H1 (cell line): ENCODE measurements around the gene CRACDL. TPM values are rescaled to one million over a fixed set of nuclear protein-coding genes. Genes with fewer than 3 reads are reported as not detected.

Experiments used
- CTCF ChIA-PET: fragments of 300-600 bp; sonication (Branson Sonifier 250); formaldehyde crosslinking; loops from one replicate; lab custom pipeline; 2021; ENCODE audit not compliant: partially characterized antibody; lab: Charles Lee
- POLR2A ChIA-PET: fragments of 300-600 bp; sonication (Branson Sonifier 250); formaldehyde crosslinking; loops from one replicate; lab custom pipeline; 2021; ENCODE audit warnings: inconsistent platforms; ENCODE audit not compliant: partially characterized antibody; lab: Charles Lee
- DNase-seq, 2 experiments: peaks; one replicate each; pipeline versions ENCODE4 v3.0.0 to v3.0.0-alpha.2; 2010 to 2022; ENCODE audit warnings: low spot score in 2 of 2, low read depth in 1 of 2, mixed read lengths in 1 of 2
- FAIRE-seq: peaks from 2 replicates; lab custom pipeline; 2011; peaks lifted over from hg19 to GRCh38; lab: Jason Lieb, UNC
- H2AFZ ChIP-seq: 2 replicates; pipeline ENCODE4 v1.8.1; 2012; ENCODE audit warnings: low read length, inconsistent platforms
- H2AK5ac ChIP-seq: 2 replicates; pipeline ENCODE4 v1.6.1; 2013; ENCODE audit warnings: low read depth, low read length
- H2BK120ac ChIP-seq: replicated peaks from 2 replicates; pipeline ENCODE3; 2013; ENCODE audit warnings: low read depth, low read length, inconsistent platforms
- H2BK12ac ChIP-seq: 2 replicates; pipeline ENCODE4 v1.6.1; 2013; ENCODE audit warnings: low read depth, low read length
- H2BK15ac ChIP-seq: 2 replicates; pipeline ENCODE4 v1.6.1; 2013; ENCODE audit warnings: low read length
- H2BK20ac ChIP-seq: 2 replicates; pipeline ENCODE4 v1.6.1; 2013; ENCODE audit warnings: low read length
- H2BK5ac ChIP-seq: 2 replicates; pipeline ENCODE4 v1.6.1; 2013; ENCODE audit warnings: low read depth, low read length
- H3K14ac ChIP-seq: 2 replicates; pipeline ENCODE4 v1.6.1; 2013; ENCODE audit warnings: inconsistent platforms; ENCODE audit not compliant: insufficient read length
- H3K18ac ChIP-seq: 2 replicates; pipeline ENCODE4 v1.6.1; 2013; ENCODE audit warnings: low read length; ENCODE audit errors: extremely low read depth
- H3K23ac ChIP-seq: 2 replicates; pipeline ENCODE4 v1.6.1; 2013; ENCODE audit warnings: inconsistent platforms; ENCODE audit not compliant: insufficient read length
- H3K23me2 ChIP-seq: 2 replicates; pipeline ENCODE4 v1.6.1; 2013; ENCODE audit warnings: low read depth, low read length
- H3K27ac ChIP-seq: 2 replicates; pipeline ENCODE4 v1.6.1; 2011; ENCODE audit warnings: low read depth, low read length, inconsistent platforms
- H3K27me3 ChIP-seq, 4 experiments: replicated peaks in 1 of 4; 1 replicate in 1 of 4; 2 replicates in 3 of 4; pipeline versions ENCODE4 v1.6.1 to v1.8.1; 2011 to 2013; ENCODE audit warnings: low read length in 3 of 4, mild to moderate bottlenecking in 3 of 4, inconsistent platforms in 2 of 4, mixed read lengths in 2 of 4, moderate library complexity in 1 of 4; ENCODE audit not compliant: control insufficient read depth in 3 of 4, insufficient read depth in 3 of 4; ENCODE audit errors: extremely low read depth in 1 of 4
- H3K36me3 ChIP-seq, 4 experiments: 2 replicates each; pipeline versions ENCODE4 v1.6.1 to v1.8.1; 2011 to 2013; ENCODE audit warnings: mild to moderate bottlenecking in 4 of 4, low read length in 3 of 4, moderate library complexity in 2 of 4, control low read depth in 1 of 4, inconsistent platforms in 1 of 4; ENCODE audit not compliant: insufficient read depth in 4 of 4, control insufficient read depth in 2 of 4
- H3K4ac ChIP-seq: replicated peaks from 2 replicates; pipeline ENCODE3; 2013; ENCODE audit warnings: low read length, low read depth, mixed read lengths, inconsistent platforms; ENCODE audit not compliant: insufficient read length
- H3K4me1 ChIP-seq, 4 experiments: replicated peaks in 1 of 4; 1 replicate in 1 of 4; 2 replicates in 3 of 4; pipeline versions ENCODE4 v1.6.1 to v1.8.1; 2011 to 2013; ENCODE audit warnings: low read length in 3 of 4, inconsistent platforms in 2 of 4, mixed read lengths in 1 of 4; ENCODE audit not compliant: insufficient read depth in 4 of 4, control insufficient read depth in 3 of 4
- H3K4me2 ChIP-seq, 2 experiments: 2 replicates each; pipeline versions ENCODE4 v1.6.1 to v1.8.1; 2011 to 2013; ENCODE audit warnings: low read depth in 2 of 2, low read length in 2 of 2, control low read depth in 1 of 2, inconsistent platforms in 1 of 2, mild to moderate bottlenecking in 1 of 2; ENCODE audit not compliant: insufficient read depth in 1 of 2
- H3K4me3 ChIP-seq, 4 experiments: fragments of 200-600, 300-600 bp in 1 of 4; sonication (generic), shearing (Covaris generic), sonication (Bioruptor Twin) in 1 of 4; 2 replicates each; pipeline versions ENCODE4 v1.5.1 to v1.8.1; 2011 to 2016; ENCODE audit warnings: low read length in 4 of 4, low read depth in 3 of 4, control low read depth in 2 of 4, inconsistent platforms in 2 of 4, mild to moderate bottlenecking in 2 of 4, mixed read lengths in 1 of 4, moderate library complexity in 1 of 4; ENCODE audit not compliant: insufficient read depth in 2 of 4; ENCODE audit errors: extremely low read depth in 1 of 4
- H3K56ac ChIP-seq: replicated peaks from 2 replicates; pipeline ENCODE3; 2013; ENCODE audit warnings: low read depth, mild to moderate bottlenecking, mixed read lengths, low read length, inconsistent platforms; ENCODE audit not compliant: insufficient read length
- H3K79me1 ChIP-seq: 2 replicates; pipeline ENCODE4 v1.6.1; 2013; ENCODE audit warnings: low read depth, low read length, control low read depth
- H3K79me2 ChIP-seq, 2 experiments: 2 replicates each; pipeline versions ENCODE4 v1.6.1 to v1.8.1; 2012 to 2013; ENCODE audit warnings: low read length in 2 of 2, mild to moderate bottlenecking in 2 of 2, inconsistent platforms in 1 of 2; ENCODE audit not compliant: insufficient read depth in 2 of 2, control insufficient read depth in 1 of 2
- H3K9ac ChIP-seq, 4 experiments: replicated peaks in 1 of 4; 1 replicate in 1 of 4; 2 replicates in 3 of 4; pipeline versions ENCODE4 v1.6.1 to v1.8.1; 2011 to 2013; ENCODE audit warnings: low read depth in 3 of 4, low read length in 3 of 4, control low read depth in 2 of 4, mild to moderate bottlenecking in 2 of 4, moderate library complexity in 2 of 4, inconsistent platforms in 1 of 4; ENCODE audit errors: extremely low read depth in 1 of 4
- H3K9me3 ChIP-seq, 2 experiments: 2 replicates each; pipeline versions ENCODE4 v1.6.1 to v1.8.1; 2012 to 2013; ENCODE audit warnings: mild to moderate bottlenecking in 2 of 2, moderate library complexity in 2 of 2, control low read depth in 1 of 2, inconsistent platforms in 1 of 2, low read depth in 1 of 2, low read length in 1 of 2, mixed read lengths in 1 of 2; ENCODE audit not compliant: insufficient read depth in 2 of 2
- H4K20me1 ChIP-seq, 2 experiments: replicated peaks in 1 of 2; 2 replicates each; pipeline versions ENCODE3 to v1.8.1; 2011 to 2013; ENCODE audit warnings: inconsistent platforms in 2 of 2, low read length in 2 of 2, mild to moderate bottlenecking in 1 of 2; ENCODE audit not compliant: insufficient read depth in 2 of 2, control insufficient read depth in 1 of 2
- H4K5ac ChIP-seq: 2 replicates; pipeline ENCODE4 v1.6.1; 2013; ENCODE audit warnings: low read length, low read depth, mixed read lengths, inconsistent platforms; ENCODE audit not compliant: insufficient read length
- H4K8ac ChIP-seq: 2 replicates; pipeline ENCODE4 v1.8.0; 2013; ENCODE audit warnings: mild to moderate bottlenecking, moderate library complexity, low read length, inconsistent platforms; ENCODE audit not compliant: insufficient read depth; ENCODE audit errors: extremely low read depth
- H4K91ac ChIP-seq: replicated peaks from 2 replicates; pipeline ENCODE3; 2013; ENCODE audit warnings: low read length, mixed read lengths, inconsistent platforms; ENCODE audit not compliant: insufficient read length
- CREB1 ChIP-seq: IDR thresholded peaks from 2 replicates; pipeline ENCODE4 v1.6.1; 2012; ENCODE audit warnings: inconsistent platforms
- CTCF ChIP-seq, 3 experiments: IDR thresholded peaks; 1 replicate in 2 of 3; 2 replicates in 1 of 3; pipeline versions ENCODE4 v1.5.1 to v1.6.1; 2011; ENCODE audit warnings: low read length in 3 of 3, mild to moderate bottlenecking in 3 of 3, inconsistent platforms in 2 of 3, low read depth in 1 of 3, moderate library complexity in 1 of 3; ENCODE audit not compliant: insufficient read depth in 1 of 3; ENCODE audit errors: control extremely low read depth in 1 of 3
- MAFK ChIP-seq: IDR thresholded peaks from 2 replicates; pipeline ENCODE4 v1.6.1; 2012; ENCODE audit warnings: low read depth, mild to moderate bottlenecking, improper control_type of control experiment, low read length
- NANOG ChIP-seq: IDR thresholded peaks from 2 replicates; pipeline ENCODE4 v1.6.1; 2011; ENCODE audit warnings: low read length, low read depth, mild to moderate bottlenecking, inconsistent platforms; ENCODE audit not compliant: insufficient read depth, poor library complexity, severe bottlenecking
- POLR2AphosphoS5 ChIP-seq: IDR thresholded peaks from 2 replicates; pipeline ENCODE4 v1.6.1; 2011; ENCODE audit warnings: low read depth, low read length
- POU5F1 ChIP-seq: IDR thresholded peaks from 2 replicates; pipeline ENCODE4 v1.6.1; 2011; ENCODE audit warnings: low read depth, mild to moderate bottlenecking, low read length, moderate library complexity
- RBBP5 ChIP-seq: IDR thresholded peaks from 2 replicates; pipeline ENCODE4 v1.7.1; 2012; ENCODE audit warnings: low read depth, mild to moderate bottlenecking, inconsistent platforms, low read length, moderate library complexity, borderline replicate concordance
- RXRA ChIP-seq: IDR thresholded peaks from 2 replicates; pipeline ENCODE4 v1.6.1; 2011; ENCODE audit warnings: low read depth, mild to moderate bottlenecking, low read length, moderate library complexity; ENCODE audit not compliant: insufficient read depth
- SP2 ChIP-seq: IDR thresholded peaks from 2 replicates; pipeline ENCODE4 v1.6.1; 2012; ENCODE audit warnings: mild to moderate bottlenecking, low read length, inconsistent platforms
- YY1 ChIP-seq: IDR thresholded peaks from 2 replicates; pipeline ENCODE4 v1.6.1; 2011; ENCODE audit warnings: low read depth, mild to moderate bottlenecking, low read length
- ZNF274 ChIP-seq: IDR thresholded peaks from 2 replicates; pipeline ENCODE4 v1.7.0; 2012; ENCODE audit warnings: low read length, borderline replicate concordance; ENCODE audit errors: extremely low read depth
- WGBS, 2 experiments: shearing (Covaris generic) in 1 of 2; methylation state at CpG; one replicate each; pipeline versions ENCODE4 v1.1.6 to v1.1.7; 2013 to 2015; ENCODE audit warnings: low lambda C conversion rate in 2 of 2, mixed read lengths in 2 of 2, inconsistent platforms in 1 of 2, low coverage in 1 of 2, missing lambda C conversion rate in 1 of 2; ENCODE audit not compliant: insufficient replicate concordance in 2 of 2, insufficient coverage in 1 of 2, insufficient read length in 1 of 2; ENCODE audit errors: extremely low coverage in 1 of 2, missing lambda C conversion rate in 1 of 2; 5-methylcytosine and 5-hydroxymethylcytosine counted together
- polyA plus RNA-seq, 7 experiments: library from polyadenylated mRNA; depleted of rRNA in 3 of 7; stranded (reverse) in 5 of 7; unstranded in 2 of 7; fragments of >200 nt in 5 of 7; fragments of 200-250 nt in 2 of 7; gene quantifications; 1 replicate in 5 of 7; 2 replicates in 1 of 7; 4 replicates in 1 of 7; pipeline versions ENCODE4 v1.2.1 to v1.2.3, GENCODE V29; 2011 to 2013; ENCODE audit warnings: missing spikeins in 2 of 7, mixed read lengths in 2 of 7
- total RNA-seq: library from RNA; stranded (reverse); fragmentation: NEBNext Ultra II Directional; extraction: Animal tissue kit (Norgen Biotek cat#: 25700); gene quantifications from 2 replicates; pipeline ENCODE4 v1.2.1, GENCODE V29; 2021

The CRACDL gene
- total and polyA plus RNA-seq, 2 of the 8 experiments (the other 6 are each of a cell fraction or from before 2014, with no cell fraction given): 0.07 to 0.38 TPM

DNA sequence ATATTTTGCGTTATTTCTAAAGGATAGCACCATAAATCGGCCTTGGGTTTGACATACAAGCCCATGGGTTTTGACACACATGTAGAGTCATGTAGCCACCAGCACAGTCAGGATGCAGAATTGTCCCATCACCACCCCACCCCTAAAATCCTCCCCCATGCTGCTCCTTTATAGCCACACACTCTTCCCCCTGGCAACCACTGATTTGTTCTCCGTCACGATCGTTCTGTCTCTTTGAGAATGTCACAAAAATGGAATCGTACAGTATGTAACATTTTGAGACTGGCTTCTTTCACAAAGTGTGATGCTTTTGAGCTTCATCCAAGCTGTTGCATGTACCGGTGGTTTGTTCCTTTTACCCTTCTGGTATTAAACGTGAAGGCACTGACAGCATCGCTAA is 39.1 kb downstream of the CRACDL start:
- Histone ChIP-seq H3K4ac (no peak overlapping the region), H3K27ac (no peak overlapping the region), H3K23ac (no peak overlapping the region), H2AK5ac (no peak overlapping the region), H2BK120ac (no peak overlapping the region), H2BK20ac (no peak overlapping the region), H3K79me1 (no peaks in the 10 kb centered on the region), H3K18ac (no peak overlapping the region), H4K20me1 (no peaks in the 10 kb centered on the region), H3K56ac (no peak overlapping the region), H3K14ac (no peak overlapping the region), H2BK15ac (no peak overlapping the region), H3K4me2 (no peak overlapping the region), H4K91ac (no peak overlapping the region), H3K9me3 (no peaks in the 10 kb centered on the region), H3K27me3 (no peaks in the 10 kb centered on the region), H3K36me3 (no peaks in the 10 kb centered on the region), H4K8ac (no peak overlapping the region), H4K5ac (no peak overlapping the region), H3K23me2 (no peaks in the 10 kb centered on the region), H3K4me3 (no peak overlapping the region), H2BK5ac (no peak overlapping the region), H2BK12ac (no peak overlapping the region), H3K79me2 (no peaks in the 10 kb centered on the region), H3K9ac (no peak overlapping the region), H3K4me1 (no peaks in the 10 kb centered on the region), H2AFZ (no peak overlapping the region)
- DNase-seq: peak in 1 of 2 experiments; percentile 1
- FAIRE-seq: no peak
- WGBS, 2 experiments: 90% methylated on average over 9 of the region's 9 CpGs; no CpG with 5 or more reads in 1 of the 2 experiments
- ChIA-PET CTCF (interaction anchor here (1.0 to 1.5 kb wide), 4 partner anchors 12 to 114 kb away, joined by 3 to 4 read pairs (median 4); no protein-coding TSS in a partner anchor), POLR2A (no interaction called here)
- TF ChIP-seq MAFK: no peak
- no peak for TF ChIP-seq NANOG
- no peak for TF ChIP-seq ZNF274
- no peak for TF ChIP-seq RBBP5
- no peak for TF ChIP-seq POLR2AphosphoS5
- no peak for TF ChIP-seq RXRA
- no peak for TF ChIP-seq POU5F1
- no peak for TF ChIP-seq SP2
- no peak for TF ChIP-seq YY1
- no peak for TF ChIP-seq CREB1
- TF ChIP-seq CTCF (IDR thresholded peaks at IDR 0.05; ENCODE audit: control extremely low read depth in 1 of 3, insufficient read depth in 1 of 3, low read depth in 1 of 3, low read length in 3 of 3): no peak
